Measurements from ENCODE around the gene VAC14. TPM values are rescaled to one million over a fixed set of nuclear protein-coding genes. Genes with fewer than 3 reads are reported as not detected.

VAC14 gene
- polyA plus RNA-seq, 1 of the 3 experiments (the other 2 are of a cell fraction): 33.2 TPM

GRCh38 chr16:70661534-70661917, 139.4 kb downstream of the VAC14 start:
- H3F3A ChIP-seq (replicated peaks; ENCODE audit: insufficient read depth): no peaks in the 10 kb centered on the region
- CTCF ChIA-PET: no interaction called here
- H2AFZ ChIP-seq (ENCODE audit: low read depth): no peak overlapping the region
- WGBS (ENCODE audit: low lambda C conversion rate): 89% methylated on average over 17 of the region's 17 CpGs
- no peak overlapping the region for H3K9ac ChIP-seq
- H3K36me3 ChIP-seq (replicated peaks in 1 of 2; ENCODE audit: control insufficient read depth in 1 of 2, insufficient read depth in 2 of 2, low read length in 1 of 2): peaks cover 12 to 29% of the 10 kb centered on the region in 2 experiments
- no peak for TF ChIP-seq CHD2 (IDR thresholded peaks at IDR 0.05; ENCODE audit: low read length, partially characterized antibody)
- no peak for TF ChIP-seq FOXJ3 (CRISPR knock-in tag; IDR thresholded peaks at IDR 0.05)
- TF ChIP-seq GATA2 (CRISPR knock-in tag; IDR thresholded peaks at IDR 0.05): no peak
- no peak for TF ChIP-seq JUND (IDR thresholded peaks at IDR 0.05)
- no peak for TF ChIP-seq USF2 (IDR thresholded peaks at IDR 0.05; ENCODE audit: borderline replicate concordance, low read depth, low read length)
- no peak for TF ChIP-seq NRF1 (IDR thresholded peaks at IDR 0.05; ENCODE audit: low read depth, low read length)
- TF ChIP-seq POLR2AphosphoS5 (IDR thresholded peaks at IDR 0.05; ENCODE audit: low read depth, low read length): no peak
- no peak for TF ChIP-seq USF1 (IDR thresholded peaks at IDR 0.05; ENCODE audit: borderline replicate concordance, low read depth)
- TF ChIP-seq FOXM1 (IDR thresholded peaks at IDR 0.05; ENCODE audit: low read depth): no peak
- TF ChIP-seq FOSL2 (IDR thresholded peaks at IDR 0.05; ENCODE audit: borderline replicate concordance, low read depth): no peak
- DNase-seq: peak; percentile 44
- POLR2A ChIA-PET: interaction anchor here (0.8 kb wide), 2 partner anchors 17 to 39 kb away, joined by 3 to 4 read pairs; no protein-coding TSS in a partner anchor
- H3K4me3 ChIP-seq (ENCODE audit: low read depth in 2 of 2, low read length in 1 of 2): no peak overlapping the region
- H3K4me2 ChIP-seq: no peak overlapping the region
- no peak overlapping the region for H3K27ac ChIP-seq (ENCODE audit: low read depth in 2 of 2, low read length in 1 of 2)
- peaks cover 13% of the 10 kb centered on the region for H4K20me1 ChIP-seq (ENCODE audit: insufficient read depth)
- H3K79me2 ChIP-seq (ENCODE audit: insufficient read depth): no peaks in the 10 kb centered on the region
- no peaks in the 10 kb centered on the region for H3K9me3 ChIP-seq
- no peaks in the 10 kb centered on the region for H3K9me2 ChIP-seq
- peaks cover 0 to 8% of the 10 kb centered on the region in 2 experiments; a peak in 1 of 4 replicates for H3K4me1 ChIP-seq (ENCODE audit: control insufficient read depth in 1 of 2, insufficient read depth in 2 of 2, low read depth in 1 of 2, low read length in 1 of 2)
- no peaks in the 10 kb centered on the region for H3K27me3 ChIP-seq (ENCODE audit: insufficient read depth)

GRCh38 chr16:70660672-70661350, 140.1 kb downstream of the VAC14 start:
- H2AFZ ChIP-seq (ENCODE audit: low read depth): no peak overlapping the region
- peaks cover 13% of the 10 kb centered on the region for H4K20me1 ChIP-seq (ENCODE audit: insufficient read depth)
- ChIA-PET CTCF (interaction anchor here (1.9 kb wide), 1 partner anchor 110 kb away, joined by 18 read pairs; no protein-coding TSS in a partner anchor), POLR2A (no interaction called here)
- TF ChIP-seq TCF12 (IDR thresholded peaks at IDR 0.05) (no peak), FOXM1 (IDR thresholded peaks at IDR 0.05; ENCODE audit: low read depth) (no peak), FOSL2 (IDR thresholded peaks at IDR 0.05; ENCODE audit: borderline replicate concordance, low read depth) (no peak), EZH2phosphoT487 (IDR thresholded peaks at IDR 0.05; ENCODE audit: borderline replicate concordance, low read depth) (no peak), MAX (IDR thresholded peaks at IDR 0.05; ENCODE audit: low read depth) (no peak), POLR2AphosphoS5 (IDR thresholded peaks at IDR 0.05; ENCODE audit: low read depth, low read length) (no peak), RFX5 (IDR thresholded peaks at IDR 0.05; ENCODE audit: low read length) (no peak)
- H3K9ac ChIP-seq: no peak overlapping the region
- H3K9me3 ChIP-seq: no peaks in the 10 kb centered on the region
- H3K4me3 ChIP-seq (ENCODE audit: low read depth in 2 of 2, low read length in 1 of 2): no peak overlapping the region
- no peak overlapping the region for H3K4me2 ChIP-seq
- H3K36me3 ChIP-seq (replicated peaks in 1 of 2; ENCODE audit: control insufficient read depth in 1 of 2, insufficient read depth in 2 of 2, low read length in 1 of 2): peaks cover 9 to 24% of the 10 kb centered on the region in 2 experiments
- no peaks in the 10 kb centered on the region for H3K9me2 ChIP-seq
- H3K27me3 ChIP-seq (ENCODE audit: insufficient read depth): no peaks in the 10 kb centered on the region
- WGBS (ENCODE audit: low lambda C conversion rate): 65% methylated on average over 5 of the region's 7 CpGs
- peaks cover 0 to 8% of the 10 kb centered on the region in 2 experiments; a peak in 1 of 4 replicates for H3K4me1 ChIP-seq (ENCODE audit: control insufficient read depth in 1 of 2, insufficient read depth in 2 of 2, low read depth in 1 of 2, low read length in 1 of 2)
- no peak overlapping the region for H3K27ac ChIP-seq (ENCODE audit: low read depth in 2 of 2, low read length in 1 of 2)
- no peaks in the 10 kb centered on the region for H3K79me2 ChIP-seq (ENCODE audit: insufficient read depth)
- no peaks in the 10 kb centered on the region for H3F3A ChIP-seq (replicated peaks; ENCODE audit: insufficient read depth)
- DNase-seq: peak; percentile 72

Measured in SK-N-SH (cell line).